ENCODE data around the gene NHEJ1.
"Not testable (repeated sequence)": the region's sequence is repeated elsewhere in the genome, so short reads cannot be mapped to it uniquely, and the experiment has no call there.

NHEJ1 gene, protein sequence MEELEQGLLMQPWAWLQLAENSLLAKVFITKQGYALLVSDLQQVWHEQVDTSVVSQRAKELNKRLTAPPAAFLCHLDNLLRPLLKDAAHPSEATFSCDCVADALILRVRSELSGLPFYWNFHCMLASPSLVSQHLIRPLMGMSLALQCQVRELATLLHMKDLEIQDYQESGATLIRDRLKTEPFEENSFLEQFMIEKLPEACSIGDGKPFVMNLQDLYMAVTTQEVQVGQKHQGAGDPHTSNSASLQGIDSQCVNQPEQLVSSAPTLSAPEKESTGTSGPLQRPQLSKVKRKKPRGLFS

DNA sequence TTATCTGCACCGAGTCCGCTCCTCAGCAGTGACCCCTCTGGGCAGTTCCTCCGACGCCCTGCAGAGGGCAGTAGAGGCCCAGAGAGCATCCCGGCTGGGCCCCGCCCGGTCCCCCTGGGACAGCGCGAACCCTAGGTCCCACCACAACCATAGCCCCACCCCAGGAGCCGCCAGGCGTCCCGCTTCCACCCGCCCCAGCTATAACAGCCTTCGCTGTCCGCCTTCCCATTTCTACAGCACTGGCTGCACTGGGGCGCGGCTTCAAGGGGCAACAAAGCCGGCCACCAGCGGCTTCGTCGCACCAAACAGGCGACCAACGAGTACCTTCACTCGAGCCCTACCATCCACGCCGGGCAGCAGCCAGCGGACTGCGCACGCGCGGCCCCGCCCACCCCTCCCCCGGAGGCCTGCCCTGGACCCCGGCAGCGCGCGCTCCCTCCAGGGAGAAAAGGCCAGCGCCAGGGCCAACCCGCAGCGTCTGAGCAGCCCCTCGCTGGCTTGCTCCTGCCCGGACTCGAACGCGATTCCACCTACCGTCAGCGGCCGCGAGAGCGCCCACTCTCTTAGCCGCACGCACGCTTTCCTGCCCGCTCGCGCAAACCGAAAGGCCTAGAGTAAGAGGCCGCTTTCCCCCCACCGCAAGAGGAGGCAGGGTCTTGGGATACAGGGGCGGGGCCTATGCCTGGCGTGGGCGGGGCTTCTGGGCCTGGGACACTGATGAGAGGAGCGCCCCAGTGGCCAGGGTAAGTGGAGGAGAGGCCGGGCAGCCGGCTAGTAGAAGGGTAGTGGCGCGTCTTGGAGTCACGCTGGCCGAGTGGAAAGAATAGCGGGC lies at the start of gene NHEJ1:
Gene NHEJ1, minus strand, starts transcription at position 630 of the 832 bp plus-strand sequence. CDS start 2,453 bp downstream, outside the sequence.
- DNase-seq, result peak; percentile 82 to 88 (median 86)

DNA sequence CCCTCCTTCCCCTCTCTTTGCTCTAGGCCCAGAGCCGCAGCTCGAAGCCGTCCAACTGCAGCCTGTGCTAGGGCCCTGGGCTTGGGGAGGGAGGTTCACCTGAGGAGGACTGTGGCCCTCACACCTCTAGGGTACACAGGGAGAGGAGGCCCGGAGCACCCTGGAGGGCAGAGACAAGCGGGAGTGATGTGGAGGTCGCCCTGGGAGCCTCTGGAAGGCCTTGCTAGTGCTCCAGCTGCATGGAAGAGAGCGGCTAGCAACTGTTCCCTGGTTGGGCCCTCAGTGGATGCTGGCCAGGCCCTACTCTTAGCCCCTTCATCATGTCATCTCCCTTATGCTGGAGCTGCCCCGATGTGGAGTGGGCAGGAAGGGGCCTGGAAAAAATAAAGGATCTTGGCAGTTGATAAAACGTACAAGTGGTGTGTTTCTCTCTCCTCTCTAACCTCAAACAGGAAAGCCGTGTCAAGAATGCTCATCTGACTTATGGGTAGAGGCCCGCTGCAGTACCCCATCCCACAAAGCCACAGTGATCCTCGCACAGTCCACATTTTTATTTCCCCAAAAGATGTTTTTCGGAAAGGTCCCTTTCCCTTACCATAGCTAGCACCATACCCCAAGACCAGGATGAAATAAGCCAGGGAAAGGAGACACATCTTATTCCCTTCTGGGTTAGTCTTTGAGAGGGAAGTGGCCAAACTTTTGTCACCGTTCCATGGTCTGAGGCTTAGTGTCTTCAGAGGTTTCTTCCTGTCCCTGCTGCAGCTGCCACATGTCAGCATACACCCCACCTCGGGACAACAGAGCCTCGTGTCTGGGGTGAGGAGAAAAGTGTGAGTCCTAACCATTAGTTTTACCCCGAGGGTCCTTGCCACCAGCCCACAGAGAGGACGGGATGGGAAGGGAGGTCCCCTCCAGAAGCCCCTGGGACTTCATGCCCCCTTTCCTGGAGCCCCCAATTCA lies 48.9 kb upstream of the NHEJ1 start:
- no peak for DNase-seq

DNA sequence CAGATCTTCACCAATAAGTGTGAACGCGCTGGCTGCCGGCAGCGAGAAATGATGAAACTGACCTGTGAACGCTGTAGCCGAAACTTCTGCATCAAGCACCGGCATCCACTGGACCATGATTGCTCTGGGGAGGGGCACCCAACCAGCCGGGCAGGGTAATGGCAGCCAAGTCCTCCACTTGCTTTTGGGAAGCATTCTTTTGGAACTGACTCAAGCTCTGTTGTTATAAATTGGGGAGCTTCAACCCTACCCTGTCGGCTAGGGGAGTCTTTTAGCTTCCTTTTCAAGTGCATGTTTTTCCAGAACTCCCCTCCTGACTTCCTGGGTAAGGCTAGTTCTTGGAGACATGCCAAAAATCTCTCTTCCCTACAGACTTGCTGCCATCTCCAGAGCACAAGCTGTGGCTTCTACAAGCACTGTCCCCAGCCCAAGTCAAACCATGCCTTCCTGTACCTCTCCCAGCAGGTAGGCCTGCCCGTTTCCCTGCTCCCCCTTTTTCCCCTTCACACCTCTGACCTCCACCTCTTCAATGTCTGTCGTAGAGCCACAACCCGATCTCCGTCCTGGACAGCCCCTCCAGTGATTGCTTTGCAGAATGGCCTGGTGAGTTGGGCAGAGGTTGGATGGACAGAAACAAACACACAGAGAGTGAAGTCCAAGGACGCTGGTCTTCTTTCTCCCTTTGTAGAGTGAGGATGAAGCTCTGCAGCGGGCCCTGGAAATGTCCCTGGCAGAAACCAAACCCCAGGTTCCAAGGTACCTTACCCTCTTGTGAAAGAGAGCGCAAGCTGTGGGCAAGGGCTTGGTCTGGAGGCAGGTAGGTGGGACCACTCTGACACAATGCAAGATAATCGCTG lies 47.5 kb upstream of the NHEJ1 start:
- no peak for DNase-seq

DNA sequence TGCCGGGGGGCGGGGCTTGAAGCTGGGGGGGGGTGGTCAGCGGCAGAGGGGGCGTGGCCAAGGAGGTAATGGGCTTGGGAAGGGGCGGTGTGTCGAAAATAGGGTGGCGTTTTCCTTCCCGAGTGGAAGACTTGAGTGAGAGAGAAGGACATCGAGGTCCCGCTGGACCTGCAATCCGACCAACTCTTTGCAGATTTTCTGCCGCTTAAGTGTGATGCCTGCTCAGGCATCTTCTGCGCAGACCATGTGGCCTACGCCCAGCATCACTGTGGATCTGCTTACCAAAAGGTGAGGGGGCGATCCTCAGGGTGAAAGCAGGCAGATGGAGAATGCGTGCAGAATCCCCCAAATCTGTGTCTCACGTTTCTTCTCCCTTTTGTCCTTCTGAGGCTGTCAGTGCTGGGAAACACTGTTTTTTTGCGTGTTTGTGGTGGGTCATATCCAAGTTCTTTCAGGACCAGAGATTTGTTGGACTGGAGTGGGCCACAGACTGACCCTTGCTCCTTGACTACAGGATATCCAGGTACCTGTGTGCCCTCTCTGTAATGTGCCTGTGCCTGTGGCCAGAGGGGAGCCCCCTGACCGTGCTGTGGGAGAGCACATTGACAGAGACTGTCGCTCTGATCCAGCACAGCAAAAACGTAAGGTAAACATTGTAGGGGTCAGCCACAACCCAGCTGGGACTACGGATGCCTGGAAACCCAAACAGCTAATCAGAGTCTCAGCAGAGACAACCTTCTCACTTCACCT lies 46.7 kb upstream of the NHEJ1 start:
- DNase-seq, result no peak

DNA sequence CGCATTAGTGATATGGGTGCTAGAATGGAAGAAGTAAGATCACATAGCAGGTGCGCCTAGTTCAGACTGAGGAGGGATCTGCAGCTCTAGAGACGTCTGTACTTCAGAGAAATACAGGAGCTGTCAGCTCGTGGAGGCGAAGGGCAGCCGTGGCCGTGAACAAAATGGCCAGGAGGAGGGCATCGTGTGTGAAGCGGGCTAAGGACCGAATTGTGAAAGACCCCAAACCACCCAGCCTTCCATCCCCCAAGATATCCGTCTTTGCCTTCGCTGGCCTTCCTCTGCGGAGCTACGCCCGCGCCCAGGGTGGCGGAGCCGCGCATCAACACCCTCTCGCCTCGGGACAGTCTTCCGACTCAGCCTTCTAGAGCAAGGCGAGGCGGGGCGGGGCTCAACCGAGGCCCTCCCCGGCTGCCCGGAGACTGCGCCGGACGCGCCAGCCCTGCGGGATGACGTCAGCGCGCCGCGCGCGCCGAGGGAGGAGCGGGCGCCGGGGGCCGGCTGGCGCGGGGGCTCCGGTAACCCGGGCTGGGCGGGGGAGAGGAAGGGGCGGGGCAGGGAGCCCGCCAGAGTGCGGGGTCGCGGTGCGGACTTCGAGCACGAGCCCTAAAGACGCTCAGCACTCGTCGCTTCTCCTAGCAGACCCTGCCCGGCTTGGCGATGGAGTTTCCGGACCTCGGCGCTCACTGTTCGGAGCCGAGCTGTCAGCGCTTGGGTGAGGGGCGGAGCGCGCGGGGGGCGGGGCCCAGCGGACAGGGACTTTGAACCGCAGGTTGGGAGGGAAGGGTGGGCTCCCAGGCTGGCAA lies 45.9 kb upstream of the NHEJ1 start, which contains the start of gene ZFAND2B:
Gene ZFAND2B, plus strand, starts transcription at position 455 of the 806 bp plus-strand sequence. Its CDS starts 206 bp downstream, at position 661.
- peak; percentile 89 to 96 (median 94) for DNase-seq

DNA sequence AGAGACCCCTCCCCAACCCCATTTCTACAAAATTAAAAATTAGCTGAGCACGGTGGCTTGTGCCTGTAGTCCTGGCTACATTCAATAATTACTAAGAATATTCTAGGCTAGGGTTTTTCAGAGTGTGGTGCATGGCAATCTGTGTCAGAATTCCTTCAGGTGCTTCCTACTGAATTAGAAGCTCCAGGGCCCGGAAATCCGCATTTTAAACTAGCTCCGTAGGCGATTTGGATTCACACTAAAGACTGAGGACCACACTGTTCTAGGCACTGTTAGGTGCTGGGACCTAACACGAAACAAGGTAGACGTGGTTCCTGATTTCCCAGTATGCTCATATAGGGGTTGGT lies 45.3 kb upstream of the NHEJ1 start:
- no peak for DNase-seq

DNA sequence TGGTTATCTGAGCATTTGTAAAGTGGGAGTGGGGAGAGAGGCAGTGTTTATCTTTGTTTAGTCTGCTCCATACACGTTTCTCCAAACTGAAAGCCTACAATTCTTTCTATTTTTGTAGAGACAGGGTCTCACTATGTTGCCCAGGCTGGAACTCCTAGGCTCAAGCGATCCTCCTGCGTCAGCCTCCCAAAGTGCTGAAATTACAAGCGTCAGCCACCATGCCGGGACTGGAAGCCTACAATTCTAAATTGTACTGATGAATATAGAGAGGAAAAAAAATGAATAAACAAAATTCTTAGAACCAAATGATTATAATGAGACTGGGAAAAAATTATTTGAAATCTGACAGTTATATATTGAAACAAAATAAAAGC lies 44.5 kb upstream of the NHEJ1 start:
- no peak for DNase-seq

DNA sequence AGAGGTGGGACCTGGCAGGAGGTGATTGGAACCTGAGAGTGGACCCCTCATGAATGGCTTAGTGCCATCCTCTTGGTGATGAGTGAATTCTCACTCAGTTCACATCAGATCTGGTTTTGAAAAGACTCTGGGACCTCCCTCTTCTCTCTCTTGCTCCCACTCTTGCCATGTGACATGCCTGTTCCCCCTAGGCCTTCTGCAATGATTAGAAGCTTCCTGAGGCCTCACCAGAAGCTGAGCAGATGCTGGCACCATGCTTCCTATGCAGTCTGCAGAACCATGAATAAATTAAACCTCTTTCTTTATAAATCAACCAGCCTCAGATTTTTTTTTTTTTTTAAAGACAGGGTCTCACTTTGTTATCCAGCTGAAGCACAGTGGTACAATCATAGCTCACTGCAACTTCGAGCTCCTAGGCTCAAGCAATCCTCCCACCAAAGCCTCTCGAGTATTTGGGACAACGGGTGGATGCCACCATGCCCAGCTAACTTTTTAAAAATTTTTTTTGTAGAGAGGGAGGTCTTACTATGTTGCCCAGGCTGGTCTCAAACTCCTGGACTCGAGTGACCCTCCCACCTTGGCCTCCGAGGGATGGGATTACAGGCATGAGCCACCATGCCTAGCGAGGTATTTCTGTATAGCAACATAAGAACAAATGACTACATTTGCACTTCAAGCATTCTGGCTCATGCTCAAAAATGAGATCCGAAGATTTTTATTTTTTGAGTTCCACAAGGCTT lies 44.0 kb upstream of the NHEJ1 start:
- DNase-seq, result no peak

DNA sequence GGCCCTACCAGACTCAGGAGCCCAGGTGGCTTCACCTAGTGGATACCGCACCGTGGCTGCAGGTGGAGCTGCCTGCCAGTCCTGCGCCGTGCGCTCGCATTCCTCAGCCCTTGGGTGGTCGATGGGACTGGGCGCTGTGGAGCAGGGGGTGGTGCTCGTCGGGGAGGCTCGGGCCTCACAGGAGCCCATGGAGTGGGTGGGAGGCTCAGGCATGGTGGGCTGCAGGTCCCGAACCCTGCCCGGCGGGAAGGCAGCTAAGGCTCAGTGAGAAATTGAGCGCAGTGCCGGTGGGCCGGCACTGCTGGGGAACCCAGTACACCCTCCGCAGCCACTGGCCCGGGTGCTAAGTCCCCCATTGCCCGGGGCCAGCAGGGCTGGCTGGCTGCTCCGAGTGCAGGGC lies 40.7 kb upstream of the NHEJ1 start:
- not testable (repeated sequence) for DNase-seq

DNA sequence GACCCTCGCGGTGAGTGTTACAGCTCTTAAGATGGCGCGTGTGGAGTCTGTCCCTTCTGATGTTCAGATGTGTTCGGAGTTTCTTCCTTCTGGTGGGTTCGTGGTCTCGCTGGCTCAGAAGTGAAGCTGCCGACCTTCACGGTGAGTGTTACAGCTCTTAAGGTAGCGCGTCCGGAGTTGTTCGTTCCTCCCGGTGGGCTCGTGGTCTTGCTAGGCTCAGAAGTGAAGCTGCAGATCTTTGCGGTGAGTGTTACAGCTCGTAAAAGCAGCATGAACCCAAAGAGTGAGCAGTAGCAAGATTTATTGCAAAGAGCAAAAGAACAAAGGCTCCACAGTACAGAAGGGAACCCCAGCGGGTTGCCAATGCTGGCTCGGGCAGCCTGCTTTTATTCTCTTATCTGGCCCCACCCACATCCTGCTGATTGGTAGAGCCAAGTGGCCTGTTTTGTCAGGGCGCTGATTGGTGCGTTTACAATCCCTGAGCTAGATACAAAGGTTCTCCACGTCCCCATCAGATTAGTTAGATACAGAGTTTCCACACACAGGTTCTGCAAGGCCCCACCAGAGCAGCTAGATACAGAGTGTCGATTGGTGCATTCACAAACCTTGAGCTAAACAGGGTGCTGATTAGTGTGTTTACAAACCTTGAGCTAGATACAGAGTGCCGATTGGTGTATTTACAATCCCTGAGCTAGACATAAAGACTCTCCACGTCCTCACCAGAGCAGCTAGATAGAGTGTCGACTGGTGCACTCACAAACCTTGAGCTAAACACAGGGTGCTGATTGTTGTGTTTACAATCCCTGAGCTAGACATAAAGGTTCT lies 40.1 kb upstream of the NHEJ1 start:
- not testable (repeated sequence) for DNase-seq

DNA sequence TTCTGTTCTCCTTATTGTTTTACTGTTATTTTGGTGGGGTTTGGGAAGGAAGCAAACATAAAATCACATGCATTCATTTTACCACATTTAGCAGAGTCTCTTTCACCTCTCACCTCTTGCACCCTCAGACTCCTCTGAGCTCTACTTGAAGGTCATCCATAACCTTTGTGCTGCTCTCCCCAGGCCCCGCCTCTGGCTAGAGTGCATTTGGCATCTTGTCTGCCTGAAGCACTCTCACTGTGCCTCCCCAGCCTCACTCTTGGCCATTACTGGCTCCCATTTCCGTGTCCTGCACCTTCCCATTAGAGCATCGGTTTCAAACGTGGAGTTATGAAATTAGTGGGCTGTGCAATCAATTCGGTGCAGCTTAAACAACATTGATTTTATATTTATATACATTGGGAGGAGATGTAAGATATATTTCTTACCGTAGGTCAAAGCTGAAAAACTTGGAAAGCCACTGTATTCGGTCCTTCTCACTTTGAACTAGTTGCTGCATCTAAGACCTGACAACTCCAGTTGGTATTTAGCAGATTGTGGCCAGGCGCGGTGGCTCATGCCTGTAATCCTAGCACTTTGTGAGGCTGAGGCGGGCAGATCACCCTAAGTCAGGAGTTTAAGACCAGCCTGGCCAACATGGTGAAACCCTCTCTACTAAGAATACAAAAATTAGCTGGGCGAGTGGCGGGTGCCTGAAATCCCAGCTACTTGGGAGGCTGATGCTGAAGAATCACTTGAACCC lies 39.0 kb upstream of the NHEJ1 start:
- no peak for DNase-seq

DNA sequence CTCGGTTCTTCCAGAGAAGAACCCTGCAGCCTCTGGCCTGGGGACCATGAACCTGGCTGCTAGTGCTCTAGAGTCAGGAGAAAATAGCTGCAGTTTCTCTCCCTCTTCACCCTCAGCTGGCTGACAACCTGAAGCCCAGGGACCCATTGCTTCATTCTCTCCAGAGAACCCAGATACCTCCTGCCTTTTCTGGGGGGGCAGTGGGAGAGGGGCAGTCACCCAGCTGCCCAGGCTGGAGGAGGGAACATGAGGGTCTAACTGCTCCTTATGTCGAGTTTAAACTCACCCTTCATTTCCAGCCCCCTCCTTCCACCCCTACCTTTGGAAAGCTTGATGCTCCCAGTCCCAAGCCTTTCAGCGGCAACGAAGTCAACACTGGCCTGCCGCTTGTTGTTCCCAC lies 38.4 kb upstream of the NHEJ1 start:
- DNase-seq, result no peak

DNA sequence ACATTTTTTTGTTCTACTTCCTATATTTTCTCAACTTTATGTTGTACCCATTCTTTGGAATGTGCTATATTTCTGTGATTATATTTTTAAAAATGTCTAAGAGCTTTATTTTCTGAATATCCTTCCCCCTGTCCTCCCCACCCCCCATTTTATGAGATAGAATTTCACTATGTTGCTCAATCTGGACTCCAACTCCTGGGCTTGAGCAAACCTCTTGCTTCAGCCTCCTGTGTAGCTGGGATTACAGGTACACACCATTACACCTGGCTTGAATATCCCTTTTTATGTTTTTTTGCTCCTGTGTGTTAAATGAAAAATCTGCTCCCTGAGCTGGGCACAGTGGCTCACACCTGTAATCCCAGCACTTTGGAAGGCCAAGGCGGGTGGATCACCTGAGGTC lies 36.8 kb upstream of the NHEJ1 start:
- no peak for DNase-seq

DNA sequence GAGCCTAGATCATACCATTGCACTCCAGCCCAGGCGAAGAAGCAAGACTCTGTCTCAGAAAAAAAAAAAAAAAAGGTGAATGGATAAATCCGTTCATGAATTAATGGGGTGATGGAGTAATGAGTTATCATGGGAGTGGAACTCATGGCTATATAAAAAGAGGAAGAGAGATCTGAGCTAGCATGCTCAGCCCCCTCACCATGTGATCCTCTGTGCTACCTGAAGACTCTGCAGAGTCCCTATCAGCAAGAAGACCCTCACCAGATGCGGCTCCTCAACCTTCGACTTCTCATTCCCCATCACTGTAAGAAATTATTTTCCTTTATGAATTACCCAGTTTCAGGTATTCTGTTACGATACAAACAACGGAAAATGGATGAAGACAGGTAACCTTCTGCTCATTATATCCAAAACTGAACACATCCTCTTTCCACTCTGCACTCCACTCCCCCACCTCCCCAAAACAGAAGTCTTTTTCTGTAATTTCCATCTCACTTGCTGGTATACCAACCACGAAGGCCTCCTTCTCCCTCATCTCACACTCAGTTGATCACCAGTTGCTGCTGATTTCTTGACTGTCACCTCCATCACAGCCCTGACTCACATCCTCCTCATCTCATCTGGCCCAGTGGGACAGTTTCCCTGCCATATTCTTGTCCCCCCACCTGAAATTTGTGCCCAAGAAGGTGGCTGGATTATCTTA lies 26.3 kb upstream of the NHEJ1 start:
- no peak for DNase-seq

DNA sequence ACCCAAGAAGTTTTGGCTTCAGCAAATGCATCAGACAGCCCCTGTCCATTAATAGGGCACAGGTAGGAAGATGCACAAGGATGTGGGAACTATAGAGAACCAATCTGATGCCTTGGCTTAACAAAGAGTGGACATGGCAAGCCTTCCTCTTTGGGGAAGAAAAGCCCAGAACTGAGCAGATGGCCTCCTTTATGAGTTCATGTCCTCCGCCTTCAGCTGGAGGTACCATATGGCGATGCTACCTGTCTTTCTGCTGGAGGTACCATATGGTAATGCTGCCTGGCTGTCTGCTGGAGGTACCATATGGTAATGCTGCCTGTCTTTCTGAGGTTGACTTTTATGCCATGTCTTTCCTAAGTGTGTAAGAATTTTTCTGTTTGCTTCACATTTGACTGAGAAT lies 23.5 kb upstream of the NHEJ1 start:
- no peak for DNase-seq

DNA sequence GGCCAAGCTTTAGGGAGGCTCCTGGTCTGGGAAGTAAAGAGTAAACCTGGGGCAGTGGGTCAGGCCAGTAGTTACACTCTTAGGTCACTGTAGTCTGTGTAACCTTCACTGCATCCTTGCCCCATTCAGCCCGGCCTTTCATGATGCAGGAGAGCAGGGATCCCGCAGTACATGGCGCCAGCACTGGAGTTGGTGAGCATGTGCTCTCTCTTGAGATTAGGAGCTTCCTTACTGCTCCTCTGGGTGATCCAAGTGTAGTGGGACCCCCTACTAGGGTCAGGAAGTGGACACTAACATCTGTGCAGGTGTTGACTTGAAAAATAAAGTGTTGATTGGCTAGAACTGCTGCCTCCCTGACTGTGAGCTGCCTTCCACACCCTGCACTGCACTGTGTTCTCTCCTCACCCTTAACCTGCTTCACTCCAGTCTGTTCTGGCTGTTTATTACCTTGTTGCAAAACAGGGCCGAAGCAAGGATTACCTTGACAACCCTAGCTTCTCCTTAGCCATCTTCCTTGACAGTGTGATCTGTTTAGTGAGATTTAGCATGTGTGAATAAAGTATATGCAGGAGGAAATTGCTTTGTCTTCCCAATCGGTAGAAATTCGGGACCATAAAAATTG lies 22.6 kb upstream of the NHEJ1 start:
- no peak for DNase-seq
